GM13976 (cell line): ENCODE measurements around the gene KIAA1755.

ENCODE experiments used
- DNase-seq: peaks from one replicate; pipeline ENCODE4 v3.0.0; 2012; ENCODE audit warnings: low spot score
- CTCF ChIP-seq: IDR thresholded peaks from 2 replicates; pipeline ENCODE4 v1.5.1; 2012; ENCODE audit warnings: borderline replicate concordance, mild to moderate bottlenecking; ENCODE audit not compliant: insufficient read depth; ENCODE audit errors: extremely low read depth, missing control alignments, control extremely low read depth
- in situ Hi-C: fragments of 300-500 bp; cut with MboI; formaldehyde crosslinking; loops from one replicate; pipeline ENCODE4 v1.12.0; 2022; ENCODE audit warnings: low sequenced_read_pairs, mixed read lengths, inconsistent platforms; ENCODE audit not compliant: unreplicated experiment

The KIAA1755 gene

DNA sequence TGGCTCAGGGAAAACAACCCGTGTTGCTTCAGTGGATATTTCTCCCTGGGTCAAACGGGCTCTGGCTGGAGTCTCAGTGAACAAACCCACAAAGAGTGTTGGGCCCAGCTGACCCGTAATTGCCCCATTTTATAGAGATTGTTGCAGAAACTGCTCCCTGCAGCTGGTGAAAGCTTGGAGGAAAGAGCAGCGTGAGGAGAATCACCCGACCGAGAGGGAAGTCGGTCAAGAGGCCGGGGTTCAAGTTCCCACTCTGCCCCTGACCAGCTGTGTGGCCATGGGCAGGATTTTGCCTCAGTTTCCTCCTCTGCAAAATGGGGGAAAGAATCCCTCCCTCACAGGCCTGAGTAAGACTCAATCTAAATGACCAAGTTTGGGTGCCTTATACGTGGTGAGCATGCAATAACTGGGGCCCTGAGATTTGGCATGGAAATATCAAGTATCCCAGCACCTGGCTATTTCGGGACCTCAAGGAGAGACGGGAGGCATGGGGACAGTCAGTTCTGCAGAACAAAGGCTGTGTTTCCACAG, 93.8 kb downstream of the KIAA1755 start:
- no peak for DNase-seq
- in situ Hi-C loops = loop anchor here (10.0 kb wide), 1 partner anchor 102 kb away; no protein-coding TSS in a partner anchor
- TF ChIP-seq CTCF = no peak

GRCh38 chr20:38165966-38166702, 94.4 kb downstream of the KIAA1755 start:
- in situ Hi-C loops = loop anchor here (10.0 kb wide), 1 partner anchor 101 kb away; no protein-coding TSS in a partner anchor

DNA sequence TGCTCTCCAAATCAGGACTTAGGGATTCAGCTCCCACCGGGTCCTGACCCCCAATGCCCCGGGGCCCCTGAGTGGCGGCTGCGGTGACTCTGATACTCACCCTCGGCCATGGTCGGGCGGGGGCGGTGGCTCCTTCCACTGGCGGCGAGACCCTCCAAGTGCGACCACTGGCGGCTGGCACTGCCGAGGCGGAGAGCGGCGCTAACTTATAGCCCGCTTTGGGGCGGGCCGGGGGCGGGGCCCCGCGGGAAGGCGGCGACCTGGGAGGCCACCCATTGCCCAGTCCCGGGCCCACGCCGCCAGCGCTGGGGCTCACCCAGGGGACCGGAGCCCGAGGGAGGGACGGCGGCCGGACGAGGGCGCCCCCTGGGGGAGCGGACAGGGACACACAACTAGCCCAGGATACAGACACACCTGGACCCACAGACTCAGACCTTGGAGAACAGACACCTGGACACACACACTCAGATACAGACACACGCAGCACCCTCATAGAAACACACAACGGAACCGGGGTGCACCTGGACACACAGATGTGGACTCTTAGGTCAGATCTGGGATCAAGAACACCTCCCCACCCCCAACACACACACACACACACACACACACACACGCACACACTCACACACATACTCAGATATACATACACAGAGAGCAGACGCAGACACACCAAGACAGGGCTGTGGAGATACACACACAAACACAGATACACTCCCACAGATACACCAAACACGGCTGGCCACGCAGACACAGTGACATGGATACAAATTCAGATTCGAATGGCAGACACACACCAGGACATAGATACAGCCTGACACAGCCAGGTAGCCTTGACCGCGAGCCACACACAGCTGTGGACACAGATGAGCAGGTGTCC, 95.2 kb downstream of the KIAA1755 start, which contains the start of gene TGM2:
Gene TGM2 (minus strand): TSS at position 182 of the 877 bp plus-strand sequence. CDS start 72 bp downstream, at position 110.
- in situ Hi-C loops = loop anchor here (10.0 kb wide), 1 partner anchor 101 kb away; no protein-coding TSS in a partner anchor
- peak; percentile 90 for DNase-seq
- TF ChIP-seq CTCF = peak; percentile 91

More at GRCh38 chr20:38165966-38166702, 94.4 kb downstream of the KIAA1755 start:
- TF ChIP-seq CTCF = no peak
- DNase-seq = no peak

DNA sequence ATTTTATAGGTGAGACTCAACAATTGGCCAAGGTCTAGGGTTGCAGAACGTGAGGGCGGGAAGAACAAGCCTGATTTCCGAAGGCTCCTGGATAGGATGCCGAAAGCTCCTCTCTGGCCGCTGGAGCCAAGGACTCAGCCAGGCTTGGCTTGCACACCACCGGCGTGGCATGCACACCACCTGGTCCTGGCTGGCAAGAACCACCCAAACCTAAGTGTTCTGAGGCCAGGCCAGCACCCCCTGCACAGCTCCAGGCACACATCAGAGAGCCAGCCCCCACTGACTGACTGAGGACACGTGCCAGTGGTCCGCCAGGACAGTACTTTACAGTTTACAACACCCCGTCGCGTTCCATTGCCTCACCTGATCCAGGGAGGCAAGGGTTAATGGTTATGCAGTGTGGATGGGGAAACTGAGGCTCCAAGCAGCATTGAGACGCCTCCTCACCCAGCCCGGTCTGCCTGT, 95.9 kb downstream of the KIAA1755 start:
- no peak for DNase-seq
- in situ Hi-C loops = loop anchor here (10.0 kb wide), 1 partner anchor 100 kb away; no protein-coding TSS in a partner anchor
- TF ChIP-seq CTCF = no peak

GRCh38 chr20:38164069-38164468, 96.5 kb downstream of the KIAA1755 start:
- DNase-seq = no peak
- no peak for TF ChIP-seq CTCF
- in situ Hi-C loops = loop anchor here (10.0 kb wide), 1 partner anchor 99 kb away; no protein-coding TSS in a partner anchor
